GM06990 (cell line): ENCODE data around the gene PPFIA1.

Source experiments
- DNase-seq: peaks from one replicate; pipeline ENCODE4 v3.0.0-alpha.2; 2011; ENCODE audit not compliant: insufficient read length; ENCODE audit errors: extremely low read depth
- H3K27me3 ChIP-seq: replicated peaks from 2 replicates; pipeline ENCODE4 v1.6.0; 2011; ENCODE audit warnings: low read length; ENCODE audit not compliant: control insufficient read depth, insufficient read depth
- H3K36me3 ChIP-seq: 2 replicates; pipeline ENCODE4 v1.5.1; 2011; ENCODE audit warnings: low read length; ENCODE audit not compliant: control insufficient read depth, insufficient read depth
- H3K4me3 ChIP-seq: replicated peaks from 2 replicates; pipeline ENCODE4 v1.5.1; 2011; ENCODE audit warnings: low read depth, mild to moderate bottlenecking, control low read depth, low read length
- TF ChIP-seq, protein P1 (sequence below): IDR thresholded peaks from 2 replicates; pipeline ENCODE4 v1.5.1; 2011; ENCODE audit warnings: low read length, control low read depth, mild to moderate bottlenecking, inconsistent platforms; ENCODE audit not compliant: insufficient read depth, poor library complexity, severe bottlenecking

The PPFIA1 gene

DNA sequence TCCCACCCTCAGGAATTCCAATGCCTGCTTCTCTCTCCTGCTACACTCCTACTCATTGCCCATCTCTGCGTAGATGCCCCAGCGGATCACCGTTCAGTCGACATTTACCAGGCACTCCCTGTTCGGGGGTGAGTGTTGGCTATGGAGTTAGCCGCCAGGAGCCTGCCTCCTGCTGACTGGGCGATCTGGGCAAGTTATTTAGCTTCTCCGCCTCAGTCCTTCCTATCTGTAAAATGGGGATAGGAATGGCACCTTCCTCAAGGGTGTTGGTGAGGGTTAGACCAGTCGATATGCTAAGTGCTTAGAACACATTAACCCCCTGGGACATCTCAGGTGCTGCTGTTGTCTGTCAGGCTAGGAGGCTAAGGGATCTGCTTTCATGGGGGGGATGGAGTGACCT, 36.5 kb upstream of the PPFIA1 start:
- Histone ChIP-seq H3K36me3 (no peaks in the 10 kb centered on the region), H3K4me3 (no peak overlapping the region), H3K27me3 (no peaks in the 10 kb centered on the region; the same call in none of the 2 replicates)
- TF ChIP-seq, protein P1, sequence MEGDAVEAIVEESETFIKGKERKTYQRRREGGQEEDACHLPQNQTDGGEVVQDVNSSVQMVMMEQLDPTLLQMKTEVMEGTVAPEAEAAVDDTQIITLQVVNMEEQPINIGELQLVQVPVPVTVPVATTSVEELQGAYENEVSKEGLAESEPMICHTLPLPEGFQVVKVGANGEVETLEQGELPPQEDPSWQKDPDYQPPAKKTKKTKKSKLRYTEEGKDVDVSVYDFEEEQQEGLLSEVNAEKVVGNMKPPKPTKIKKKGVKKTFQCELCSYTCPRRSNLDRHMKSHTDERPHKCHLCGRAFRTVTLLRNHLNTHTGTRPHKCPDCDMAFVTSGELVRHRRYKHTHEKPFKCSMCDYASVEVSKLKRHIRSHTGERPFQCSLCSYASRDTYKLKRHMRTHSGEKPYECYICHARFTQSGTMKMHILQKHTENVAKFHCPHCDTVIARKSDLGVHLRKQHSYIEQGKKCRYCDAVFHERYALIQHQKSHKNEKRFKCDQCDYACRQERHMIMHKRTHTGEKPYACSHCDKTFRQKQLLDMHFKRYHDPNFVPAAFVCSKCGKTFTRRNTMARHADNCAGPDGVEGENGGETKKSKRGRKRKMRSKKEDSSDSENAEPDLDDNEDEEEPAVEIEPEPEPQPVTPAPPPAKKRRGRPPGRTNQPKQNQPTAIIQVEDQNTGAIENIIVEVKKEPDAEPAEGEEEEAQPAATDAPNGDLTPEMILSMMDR: no peak
- DNase-seq: no peak

DNA sequence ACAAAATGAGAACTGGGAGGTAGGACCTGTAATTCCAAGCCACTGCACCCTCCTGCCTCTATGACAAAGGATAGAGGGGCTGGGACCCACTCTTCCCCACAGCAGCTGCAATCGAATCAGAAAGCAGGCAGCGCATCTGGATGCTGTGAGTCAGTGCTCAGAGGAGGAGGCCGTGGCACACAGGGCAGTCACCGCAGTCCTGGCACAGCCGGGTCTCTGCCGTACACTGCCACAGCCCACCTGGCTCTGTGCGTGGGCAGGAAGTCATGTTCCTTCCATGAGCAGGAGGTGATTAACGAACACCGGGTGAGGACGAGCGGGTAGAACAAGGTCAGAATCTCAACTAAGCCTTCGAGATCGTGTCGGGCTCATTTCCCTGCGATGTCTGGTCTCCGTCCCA, 30.2 kb upstream of the PPFIA1 start:
- no peak for DNase-seq
- Histone ChIP-seq H3K4me3 (no peak overlapping the region), H3K36me3 (no peaks in the 10 kb centered on the region), H3K27me3 (no peaks in the 10 kb centered on the region; the same call in 1 of the 2 replicates)
- TF ChIP-seq, protein P1: no peak

DNA sequence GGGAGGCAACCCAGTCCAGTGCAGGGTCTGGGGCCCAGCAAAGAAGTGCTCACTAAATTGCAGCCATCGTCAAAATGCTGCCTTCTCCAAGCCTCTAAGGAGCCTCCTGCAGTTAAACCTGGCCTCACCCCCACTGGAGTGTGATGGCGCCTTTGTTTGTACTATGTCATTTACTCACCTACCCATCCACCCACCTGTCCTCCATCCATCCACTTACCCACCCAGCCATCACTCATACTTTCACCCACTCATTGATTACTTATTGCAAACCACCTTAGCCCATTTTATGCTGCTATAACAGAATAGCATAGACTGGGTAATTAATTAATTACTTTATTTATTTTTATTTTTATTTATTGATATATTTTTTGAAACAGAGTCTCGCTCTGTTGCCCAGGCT, 28.8 kb upstream of the PPFIA1 start:
- no peaks in the 10 kb centered on the region for H3K36me3 ChIP-seq
- H3K4me3 ChIP-seq: no peak overlapping the region
- DNase-seq: no peak
- H3K27me3 ChIP-seq: no peaks in the 10 kb centered on the region
- TF ChIP-seq, protein P1: no peak

DNA sequence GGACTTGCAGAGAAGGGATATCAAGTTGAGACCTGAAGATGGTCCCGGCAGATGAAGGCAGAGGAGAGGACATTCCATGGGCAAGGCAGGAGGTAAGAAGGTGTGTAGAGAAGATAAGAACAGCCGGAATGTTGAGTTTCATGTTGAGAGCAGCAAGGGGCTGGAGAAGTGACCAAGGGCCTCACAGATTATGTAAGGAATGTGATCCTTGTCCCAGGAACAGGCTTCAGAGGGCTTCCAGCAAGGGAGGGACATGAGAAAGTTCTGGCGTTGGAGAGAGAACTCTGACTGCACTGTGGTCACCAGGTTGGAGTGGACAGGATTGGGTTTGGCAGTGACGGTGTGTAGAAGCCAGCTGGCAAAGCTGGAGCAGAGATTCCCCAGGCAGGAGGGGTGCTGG, 27.6 kb upstream of the PPFIA1 start:
- Histone ChIP-seq H3K27me3 (no peaks in the 10 kb centered on the region), H3K4me3 (no peak overlapping the region), H3K36me3 (no peaks in the 10 kb centered on the region)
- DNase-seq: no peak
- TF ChIP-seq, protein P1: no peak

DNA sequence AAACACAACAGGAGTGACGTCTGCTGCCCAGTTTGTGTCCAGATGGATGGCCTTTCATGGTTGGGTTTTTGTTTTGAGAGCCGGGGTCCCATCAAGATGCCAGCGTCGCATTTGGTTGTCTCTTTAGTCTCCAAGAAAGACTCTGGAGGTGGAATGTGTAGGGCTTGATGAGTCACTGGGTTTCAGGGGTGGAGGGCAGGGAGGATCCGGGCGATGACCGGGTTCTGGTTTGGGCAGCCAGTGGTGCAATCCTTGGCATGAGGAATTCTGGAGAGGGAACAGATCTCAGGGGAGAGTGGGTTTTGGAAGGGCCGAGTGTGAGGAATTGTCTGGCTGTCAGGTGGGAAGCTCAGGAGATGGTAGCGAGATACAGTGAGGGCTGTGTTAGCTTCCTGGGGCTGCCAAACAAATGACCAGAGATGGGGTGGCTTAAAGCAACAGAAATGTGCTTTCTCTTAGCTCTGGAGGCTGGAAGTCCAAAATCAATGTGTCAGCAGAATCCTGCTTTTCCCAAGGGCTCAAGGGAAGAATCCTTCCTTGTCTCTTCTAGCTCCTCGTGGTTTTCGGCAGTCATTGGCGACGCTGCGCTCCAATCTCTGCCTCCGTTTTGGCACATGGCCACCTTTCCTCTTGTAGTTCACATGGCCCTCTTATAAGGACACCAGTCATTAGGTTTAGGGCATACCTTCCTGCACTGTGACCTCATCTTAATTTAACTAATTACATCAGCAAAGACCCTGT, 26.4 kb upstream of the PPFIA1 start:
- TF ChIP-seq, protein P1: no peak
- Histone ChIP-seq H3K27me3 (no peaks in the 10 kb centered on the region), H3K4me3 (no peak overlapping the region), H3K36me3 (no peaks in the 10 kb centered on the region)
- no peak for DNase-seq
